ENCODE measurements around the gene ITGA5. TPM values are rescaled to one million over a fixed set of nuclear protein-coding genes. Genes with fewer than 3 reads are reported as not detected.

ITGA5 gene
- total and polyA plus RNA-seq, 9 of the 15 experiments (the other 6 are each of a cell fraction or from before 2014, with no cell fraction given): 9.1 to 82.1 (median 47.4) TPM

- TF ChIP-seq CREB5 (CRISPR knock-in tag; IDR thresholded peaks at IDR 0.05) (no peak), HLTF (IDR thresholded peaks at IDR 0.05) (no peak), ZBTB11 (CRISPR knock-in tag; IDR thresholded peaks at IDR 0.05) (no peak), FOXP1 (CRISPR knock-in tag; IDR thresholded peaks at IDR 0.05) (no peak), PREB (CRISPR knock-in tag; IDR thresholded peaks at IDR 0.05) (no peak), MAX (CRISPR knock-in tag; IDR thresholded peaks at IDR 0.05) (no peak), TOE1 (IDR thresholded peaks at IDR 0.05; ENCODE audit: borderline replicate concordance) (no peak), TOE1 (CRISPR knock-in tag; IDR thresholded peaks at IDR 0.05; ENCODE audit: borderline replicate concordance, low read depth) (no peak), FOXJ3 (CRISPR knock-in tag; IDR thresholded peaks at IDR 0.05) (no peak), CBX8 (IDR thresholded peaks at IDR 0.05; ENCODE audit: borderline replicate concordance, extremely low read depth, low read depth, low read length, poor library complexity, severe bottlenecking) (no peak), ZBTB12 (CRISPR knock-in tag; IDR thresholded peaks at IDR 0.05) (no peak), ATF3 (IDR thresholded peaks at IDR 0.05) (peak; percentile 80), ATF3 (CRISPR knock-in tag; conservative IDR thresholded peaks at IDR 0.05) (no peak), ATF2 (CRISPR knock-in tag; IDR thresholded peaks at IDR 0.05) (no peak), ZNF12 (CRISPR knock-in tag; IDR thresholded peaks at IDR 0.05) (no peak), STAT5A (IDR thresholded peaks at IDR 0.05; ENCODE audit: borderline replicate concordance, low read length) (no peak)
Observed at GRCh38 chr12:54419088-54419887, at the start of gene ITGA5 (continued).
